ENCODE measurements around the gene IGF2BP1.
"Not testable (repeated sequence)": the region's sequence is repeated elsewhere in the genome, so short reads cannot be mapped to it uniquely, and the experiment has no call there.

IGF2BP1 gene

DNA sequence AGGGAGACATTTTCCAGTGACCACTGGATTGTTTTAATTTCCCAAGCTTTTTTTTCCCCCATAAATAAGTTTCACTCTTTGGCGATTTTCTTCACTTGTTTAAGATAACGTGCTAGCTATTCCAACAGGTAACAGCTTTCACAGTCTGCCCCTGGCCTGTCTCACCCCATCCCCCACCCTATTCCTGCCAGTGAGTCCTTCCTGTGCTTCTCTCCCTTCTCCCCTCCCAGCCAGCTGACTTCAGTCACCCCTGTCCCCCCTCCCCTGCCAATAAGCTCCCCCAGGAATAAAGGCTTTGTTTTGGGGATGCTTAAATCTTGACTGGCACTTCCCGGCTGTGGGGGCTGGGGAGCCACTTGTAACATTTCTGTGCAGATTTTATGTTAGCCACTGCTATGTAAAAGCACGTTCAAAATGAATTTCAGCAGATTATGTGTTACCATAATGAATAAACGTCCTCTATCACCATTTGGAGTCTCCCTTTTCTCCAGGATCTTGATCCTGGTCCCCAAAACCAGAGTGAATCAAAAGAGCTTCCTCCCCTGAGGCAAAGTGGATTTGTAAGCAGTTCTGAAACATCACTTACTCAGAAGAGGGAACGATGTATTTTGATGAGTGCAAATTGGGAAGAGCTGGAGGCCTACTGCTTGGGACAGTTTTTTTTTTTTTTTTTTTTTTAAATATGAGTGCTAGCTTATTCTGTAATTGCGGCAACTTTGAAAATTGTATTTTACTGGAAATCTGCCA lies 58.2 kb downstream of the IGF2BP1 start:
- DNase-seq, result no peak

DNA sequence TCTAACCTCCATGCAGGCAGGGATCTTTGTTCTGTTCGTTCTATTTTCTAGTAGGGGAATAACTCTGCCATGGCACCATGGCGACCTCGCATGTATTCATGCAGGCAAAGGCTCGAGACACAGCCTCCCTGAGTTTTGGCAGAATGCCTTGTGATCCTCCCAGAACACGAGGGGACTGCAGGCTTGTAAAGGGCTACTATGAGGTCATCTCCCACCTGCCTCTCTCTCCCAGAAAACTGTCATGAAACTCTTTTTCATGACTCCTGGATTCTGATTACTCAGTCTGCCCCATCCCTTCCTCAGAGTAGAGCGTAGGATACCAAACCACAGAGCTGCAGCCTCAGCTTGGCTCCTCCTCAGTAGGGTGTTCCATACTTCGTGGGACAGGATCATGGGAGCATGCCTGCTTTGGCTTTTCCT lies 64.3 kb downstream of the IGF2BP1 start:
- DNase-seq, result no peak

- no peak for DNase-seq
Observed at GRCh38 chr17:49063652-49064051, 66.5 kb downstream of the IGF2BP1 start.

- no peak for DNase-seq
Observed at GRCh38 chr17:49067163-49067562, 70.0 kb downstream of the IGF2BP1 start.

- DNase-seq, result no peak
Observed at GRCh38 chr17:49069585-49070273, 72.5 kb downstream of the IGF2BP1 start.

DNA sequence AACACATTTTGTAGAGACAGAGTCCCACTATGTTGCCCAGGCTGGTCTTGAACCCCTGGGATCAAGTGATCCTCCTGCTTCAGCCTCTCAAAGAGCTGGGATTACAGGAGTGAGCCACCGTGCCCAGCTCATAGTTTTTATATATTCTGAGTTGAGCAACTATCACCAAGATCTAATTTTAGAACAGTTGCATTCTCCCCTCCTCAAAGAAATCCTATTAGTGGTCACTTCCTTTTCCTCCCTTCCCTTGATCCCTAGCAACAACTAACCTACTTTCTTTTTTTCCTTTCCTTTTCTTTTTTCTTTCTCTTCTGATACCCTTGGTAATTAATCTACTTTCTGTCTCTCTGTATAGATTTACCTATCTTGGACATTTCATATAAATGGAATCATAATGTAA lies 73.9 kb downstream of the IGF2BP1 start:
- DNase-seq, result no peak

DNA sequence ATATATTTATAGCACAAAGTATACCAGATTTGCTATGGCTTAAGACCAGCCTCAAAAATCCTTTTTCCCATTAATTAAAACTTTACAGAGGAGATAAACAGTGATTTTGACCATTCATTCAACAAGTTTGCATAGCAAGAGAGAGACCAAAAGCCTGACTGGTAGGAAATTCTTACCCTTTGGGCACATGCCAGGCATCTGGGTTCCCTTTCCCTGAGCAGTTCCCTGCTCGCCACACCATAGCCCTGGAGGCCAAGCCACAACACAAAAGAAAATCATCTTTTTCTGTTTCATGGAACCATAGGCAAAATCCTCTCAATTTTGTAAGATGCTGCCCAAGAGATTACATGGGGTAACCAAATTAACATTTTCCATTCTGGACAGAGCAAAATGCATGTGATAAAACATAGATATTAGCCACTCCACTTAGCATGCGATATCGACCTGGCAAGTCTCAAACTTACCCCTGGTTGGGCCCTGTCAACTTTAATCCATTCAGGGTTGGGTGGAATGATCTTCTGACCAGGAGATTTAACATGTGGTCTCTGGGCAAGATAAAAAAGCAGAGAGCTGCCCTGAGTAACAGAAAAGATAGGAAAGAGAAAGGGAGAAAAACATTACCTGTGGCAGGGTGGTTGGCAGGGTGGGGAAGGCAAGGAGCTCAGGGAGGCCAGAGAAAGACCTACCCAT lies 77.8 kb downstream of the IGF2BP1 start:
- DNase-seq, result no peak

DNA sequence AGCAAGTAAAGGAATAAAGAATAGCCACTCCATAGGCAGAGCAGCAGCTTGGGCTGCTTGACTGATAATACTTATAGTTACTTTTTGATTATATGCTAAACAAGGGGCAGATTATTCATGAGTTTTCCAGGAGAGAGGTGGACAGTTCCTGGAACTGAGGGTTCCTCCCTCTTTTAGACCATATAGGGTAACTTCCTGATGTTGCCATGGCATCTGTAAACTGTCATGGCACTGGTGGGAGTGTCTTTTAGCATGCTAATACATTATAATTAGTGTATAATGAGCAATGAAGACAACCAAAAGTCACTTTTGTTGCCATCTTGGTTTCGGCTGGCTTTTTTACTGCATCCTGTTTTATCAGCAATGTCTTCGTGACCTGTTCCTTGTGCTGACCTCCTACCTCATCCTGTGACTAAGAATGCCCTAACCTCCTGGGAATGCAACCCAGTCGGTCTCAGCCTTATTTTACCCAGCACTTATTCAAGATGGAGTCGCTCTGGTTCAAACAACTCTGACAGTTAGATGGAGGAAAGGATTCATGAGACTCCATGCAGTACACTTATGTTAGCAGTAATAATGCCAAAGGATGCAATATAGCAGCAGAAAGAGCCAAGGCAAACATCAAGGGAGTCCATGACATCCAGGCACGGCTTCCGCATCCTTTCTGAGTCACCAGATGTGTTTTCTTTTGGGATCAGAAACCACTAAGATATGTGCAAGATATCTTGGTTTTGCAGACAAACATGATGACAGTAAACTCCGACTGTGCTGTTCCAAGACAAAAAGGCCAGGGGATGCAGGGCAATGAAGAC lies 79.6 kb downstream of the IGF2BP1 start:
- DNase-seq, result no peak

- no peak for DNase-seq
Observed at GRCh38 chr17:49078248-49078647, 81.1 kb downstream of the IGF2BP1 start.

DNA sequence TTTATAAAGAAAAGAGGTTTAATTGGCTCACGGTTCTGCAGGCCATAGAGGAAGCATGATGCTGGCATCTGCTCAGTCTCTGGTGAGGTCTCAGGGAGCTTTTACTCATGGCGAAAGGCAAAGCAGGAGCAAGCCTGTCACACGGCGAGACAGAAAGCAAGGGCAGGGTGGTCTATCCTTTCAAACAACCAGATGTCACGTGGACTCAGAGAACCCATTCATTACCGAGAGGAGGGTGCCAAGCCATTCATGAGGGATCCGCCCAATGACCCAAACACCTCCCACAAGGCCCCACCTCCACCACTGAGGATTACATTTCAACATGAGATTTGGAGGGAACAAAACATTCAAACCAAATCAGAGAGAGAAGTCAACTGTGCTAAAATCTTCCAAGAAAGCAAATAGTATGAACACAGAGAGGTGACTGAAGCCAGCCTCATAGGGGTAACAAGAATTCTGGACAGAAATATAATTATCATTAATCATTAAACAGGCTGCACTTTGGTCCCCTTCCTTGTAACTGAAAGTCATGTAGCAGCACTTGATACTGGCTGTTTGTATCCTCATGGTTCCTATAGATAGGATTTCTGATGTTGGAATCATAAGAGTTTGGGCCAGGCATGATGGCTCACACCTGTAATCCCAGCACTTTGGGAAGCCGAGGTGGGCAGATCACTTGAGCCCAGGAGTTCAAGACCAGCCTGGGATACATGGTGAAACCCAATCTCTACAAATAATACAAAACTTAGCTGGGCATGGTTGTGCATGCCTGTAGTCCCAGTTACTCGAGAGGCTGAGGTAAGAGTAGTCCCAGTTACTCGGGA lies 82.9 kb downstream of the IGF2BP1 start:
- no peak for DNase-seq

DNA sequence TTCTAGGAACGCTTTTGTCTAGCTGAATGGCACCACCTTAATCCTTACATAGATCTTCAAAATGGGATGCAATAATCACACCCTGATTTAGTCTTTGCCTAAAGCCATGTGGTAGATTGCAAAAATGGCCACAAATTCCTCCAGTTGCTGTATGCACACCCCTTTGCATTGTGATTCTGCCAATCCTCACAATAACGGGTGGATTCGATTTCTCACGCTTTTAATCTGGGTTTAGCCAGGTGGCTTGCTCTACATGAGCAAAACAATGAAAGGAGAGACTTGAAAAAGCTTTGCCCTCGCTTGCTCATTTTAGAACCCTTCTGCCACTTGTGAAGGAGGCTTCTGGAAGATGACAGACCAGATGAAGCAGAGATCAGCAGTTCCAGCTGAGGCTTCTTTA lies 85.0 kb downstream of the IGF2BP1 start:
- no peak for DNase-seq

- DNase-seq, result not testable (repeated sequence)
Observed at GRCh38 chr17:49085046-49085445, 87.9 kb downstream of the IGF2BP1 start.

DNA sequence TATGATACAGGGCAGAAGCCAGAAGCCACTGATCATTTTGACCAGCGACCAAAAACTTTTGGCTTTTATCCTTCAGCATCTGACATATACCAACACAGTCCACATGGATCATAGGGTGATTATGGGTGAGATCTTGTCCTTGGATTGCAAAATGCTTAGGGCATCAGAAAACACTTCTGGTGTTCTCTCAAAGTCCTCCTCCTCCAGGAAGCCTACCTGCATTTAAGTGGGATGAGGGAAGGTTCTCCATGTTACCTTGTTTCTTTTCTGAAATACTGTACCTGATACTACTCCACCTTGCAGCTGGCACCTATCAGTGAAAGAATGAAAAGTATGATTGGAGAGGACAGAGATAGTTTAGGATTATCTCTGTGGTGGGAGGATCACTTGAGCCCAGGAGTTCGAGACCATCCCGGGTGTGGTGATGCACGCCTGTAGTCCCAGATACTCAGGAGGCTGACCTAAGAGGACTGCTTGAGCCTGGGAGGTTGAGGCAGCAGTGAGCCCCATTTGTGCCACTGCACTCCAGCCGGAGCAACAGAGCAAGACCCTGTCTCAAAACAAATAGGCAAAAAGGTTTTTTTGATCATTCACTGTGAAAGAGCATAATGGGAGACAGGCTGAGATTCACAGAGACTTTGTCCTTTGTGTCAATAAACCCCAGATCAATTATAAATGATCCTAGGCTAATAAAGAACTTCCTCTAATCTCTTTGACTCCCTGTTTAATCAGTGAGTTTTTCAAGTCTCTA lies 88.6 kb downstream of the IGF2BP1 start:
- no peak for DNase-seq

GRCh38 chr17:49086316-49086605 lies 89.1 kb downstream of the IGF2BP1 start:
- DNase-seq, result no peak

DNA sequence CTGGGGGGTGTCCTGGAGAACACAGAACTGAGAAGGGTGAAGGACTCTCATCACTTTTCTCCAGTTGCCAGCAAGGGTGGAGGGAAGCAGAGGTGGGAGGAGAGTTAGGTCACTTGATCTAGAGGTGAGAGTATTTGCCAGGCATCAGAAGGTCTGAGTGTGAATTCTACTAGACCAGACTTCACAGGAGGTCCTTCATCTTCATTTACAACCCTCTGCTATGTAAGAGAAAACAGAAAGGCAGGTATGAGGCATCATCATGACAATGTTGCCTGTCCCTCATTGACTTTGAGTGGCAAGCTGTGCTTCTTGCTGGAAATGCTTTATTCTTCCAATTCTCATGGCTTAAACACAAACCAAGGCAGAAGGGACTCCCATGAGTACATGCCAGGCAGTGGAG lies 89.5 kb downstream of the IGF2BP1 start:
- DNase-seq, result no peak

- DNase-seq, result no peak
Observed at GRCh38 chr17:49089094-49089493, 91.9 kb downstream of the IGF2BP1 start.

DNA sequence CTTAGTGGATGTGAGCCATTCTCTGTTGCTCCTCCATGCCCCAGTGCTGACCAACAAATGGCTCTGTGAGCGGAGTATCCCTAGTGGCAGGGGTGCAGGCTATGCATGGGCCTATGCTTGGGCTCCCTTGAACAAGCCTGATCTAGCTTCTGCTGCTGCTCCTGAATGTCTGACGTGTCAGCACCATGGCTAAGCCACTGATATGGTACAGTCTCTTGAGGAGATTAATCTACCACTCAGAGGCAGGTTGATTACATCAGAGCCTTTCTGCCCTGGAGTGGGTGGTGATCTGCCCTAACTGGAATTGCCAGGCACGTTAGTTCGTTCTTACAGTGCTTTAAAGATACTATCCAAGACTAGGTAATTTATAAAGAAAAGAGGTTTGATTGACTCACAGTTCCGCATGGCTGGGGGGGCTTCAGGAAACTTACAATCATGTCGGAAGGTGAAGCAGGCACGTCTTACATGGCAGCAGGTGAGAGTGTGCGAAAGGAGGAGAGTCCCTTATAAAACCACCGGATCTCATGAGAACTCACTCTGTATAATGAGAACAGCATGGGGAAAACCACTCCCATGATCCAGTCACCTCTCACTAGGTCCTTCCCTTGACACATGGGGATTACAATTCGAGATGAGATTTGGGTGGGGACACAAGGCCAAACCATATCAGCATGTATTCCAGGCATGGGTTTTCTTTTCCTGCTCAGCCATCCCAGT lies 93.9 kb downstream of the IGF2BP1 start:
- no peak for DNase-seq

DNA sequence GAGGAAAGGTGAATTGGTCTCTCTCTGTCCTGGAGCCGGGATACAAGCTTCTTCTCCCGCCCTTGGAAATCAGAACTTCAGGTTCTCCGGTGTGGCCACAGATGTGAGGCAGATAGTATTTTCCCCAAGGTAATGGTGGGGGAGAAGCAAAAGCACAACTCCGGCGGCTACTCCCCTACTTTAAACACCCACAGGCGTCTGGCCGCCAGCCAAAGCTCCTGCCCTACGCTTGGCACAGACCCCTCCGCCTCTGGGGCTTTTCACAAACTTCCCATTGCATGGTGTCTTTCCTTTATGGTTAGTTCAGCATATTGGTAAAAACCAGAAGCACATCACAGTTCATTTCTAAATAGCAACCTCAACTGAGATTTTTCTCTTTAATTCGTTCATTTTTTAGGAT lies 95.9 kb downstream of the IGF2BP1 start:
- no peak for DNase-seq

GRCh38 chr17:49100601-49101000 lies 103.4 kb downstream of the IGF2BP1 start:
- DNase-seq, result no peak

GRCh38 chr17:49101054-49101534 lies 103.9 kb downstream of the IGF2BP1 start:
- DNase-seq, result no peak

GRCh38 chr17:49103360-49103759 lies 106.2 kb downstream of the IGF2BP1 start:
- not testable (repeated sequence) for DNase-seq

Data from NCI-H2171 (cell line).